BLaER1 treated with 17β-estradiol and CSF1 and Interleukin-3, amounts not matched to agents 10 nM and 100 nM (cell line): Measurements from ENCODE around the gene NELL1.

Source experiments
- H3K27ac ChIP-seq, 11 experiments: shearing (Covaris generic); formaldehyde crosslinking; 2 replicates each; pipeline ENCODE4 v1.8.1; 2022
- H3K27me3 ChIP-seq, 11 experiments: shearing (Covaris generic); formaldehyde crosslinking; 2 replicates each; pipeline ENCODE4 v1.8.1; 2022
- H3K36me3 ChIP-seq, 11 experiments: shearing (Covaris generic); formaldehyde crosslinking; 2 replicates each; pipeline ENCODE4 v1.8.1; 2022
- H3K4me1 ChIP-seq, 10 experiments: shearing (Covaris generic); formaldehyde crosslinking; 2 replicates each; pipeline ENCODE4 v1.8.1; 2022
- H3K4me2 ChIP-seq, 11 experiments: shearing (Covaris generic); formaldehyde crosslinking; 2 replicates each; pipeline ENCODE4 v1.8.1; 2022
- H3K4me3 ChIP-seq, 10 experiments: shearing (Covaris generic); formaldehyde crosslinking; 2 replicates each; pipeline ENCODE4 v1.8.1; 2022
- H3K9ac ChIP-seq, 11 experiments: shearing (Covaris generic); formaldehyde crosslinking; 2 replicates each; pipeline ENCODE4 v1.8.1; 2022
- H3K9me3 ChIP-seq, 11 experiments: shearing (Covaris generic); formaldehyde crosslinking; replicated peaks in 1 of 11; 2 replicates each; pipeline ENCODE4 v1.8.1; 2022
- H4K20me1 ChIP-seq, 11 experiments: shearing (Covaris generic); formaldehyde crosslinking; 2 replicates each; pipeline ENCODE4 v1.8.1; 2022
- Cebpa-rat ChIP-seq, 11 experiments: shearing (Covaris generic); IDR thresholded peaks; 2 replicates each; pipeline ENCODE4 v1.8.1; 2022

Gene NELL1

GRCh38 chr11:20966489-20966888 lies 297.1 kb downstream of the NELL1 start:
- no peak overlapping the region for H3K9ac ChIP-seq
- TF ChIP-seq Cebpa-rat (IDR thresholded peaks at IDR 0.05) = no peak
- H3K4me1 ChIP-seq = peaks cover 0 to 6% (median 0%) of the 10 kb centered on the region in 10 experiments; a peak in 1 of 20 replicates
- no peak overlapping the region for H3K27ac ChIP-seq
- H4K20me1 ChIP-seq = no peaks in the 10 kb centered on the region
- no peak overlapping the region for H3K4me2 ChIP-seq
- H3K4me3 ChIP-seq = no peak overlapping the region
- no peaks in the 10 kb centered on the region for H3K9me3 ChIP-seq
- H3K36me3 ChIP-seq = no peaks in the 10 kb centered on the region
- no peaks in the 10 kb centered on the region for H3K27me3 ChIP-seq

DNA sequence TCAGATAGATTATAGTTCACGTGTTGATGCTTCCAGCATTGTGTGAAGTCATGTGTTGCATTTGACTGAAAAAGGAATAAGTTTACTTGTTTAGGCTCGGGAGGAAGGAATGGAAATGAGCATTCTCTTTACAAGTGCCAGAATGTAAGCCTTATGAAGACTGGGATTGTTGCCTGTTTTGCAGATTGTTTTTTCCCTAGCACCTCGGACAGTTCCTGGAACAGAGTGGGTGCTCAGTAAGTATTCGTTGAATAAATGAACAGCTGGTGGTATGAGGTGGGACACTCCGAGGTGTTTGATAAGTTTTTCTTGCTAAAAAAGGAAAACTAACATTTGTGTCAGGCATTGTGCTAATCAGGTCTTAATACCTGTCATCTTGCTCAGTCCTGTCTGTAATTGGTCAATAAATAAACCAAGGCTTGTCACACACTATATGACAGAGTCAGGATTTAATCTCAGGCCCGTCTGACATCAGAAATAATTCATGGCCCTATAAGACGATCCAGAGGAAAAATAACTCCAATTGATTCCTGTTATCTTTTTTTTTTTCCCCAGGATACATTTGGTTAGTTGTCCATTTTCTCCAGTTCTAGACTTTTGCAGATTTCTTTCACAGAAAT lies 304.7 kb downstream of the NELL1 start:
- H3K4me1 ChIP-seq = no peaks in the 10 kb centered on the region

DNA sequence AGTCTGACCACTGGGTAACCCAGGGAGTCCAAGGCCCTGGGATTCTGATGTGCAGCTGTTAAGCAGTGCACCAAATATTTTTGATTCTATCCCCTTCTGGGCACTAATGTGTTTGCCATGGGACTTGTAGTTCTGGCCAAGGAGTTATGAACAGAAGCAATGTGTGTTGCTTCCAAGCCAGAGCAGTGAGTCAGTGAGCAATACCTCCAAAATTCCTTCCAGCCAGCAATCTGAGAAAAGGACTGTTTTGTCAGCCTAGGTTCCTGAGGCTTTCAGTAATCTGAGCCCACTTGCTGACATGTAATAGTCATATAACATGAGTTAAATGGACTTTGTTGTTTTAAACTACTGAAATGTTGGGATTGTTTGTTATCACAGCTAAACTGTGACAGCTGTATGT lies 311.4 kb downstream of the NELL1 start:
- Histone ChIP-seq H3K4me1 (no peaks in the 10 kb centered on the region), H3K9me3 (no peaks in the 10 kb centered on the region), H3K4me2 (no peak overlapping the region), H3K36me3 (no peaks in the 10 kb centered on the region), H3K27me3 (no peaks in the 10 kb centered on the region), H3K27ac (no peak overlapping the region), H3K9ac (no peak overlapping the region), H3K4me3 (no peak overlapping the region), H4K20me1 (no peaks in the 10 kb centered on the region)
- no peak for TF ChIP-seq Cebpa-rat (IDR thresholded peaks at IDR 0.05)

More for the DNA sequence above, 304.7 kb downstream of the NELL1 start:
- H3K4me3 ChIP-seq = no peak overlapping the region
- TF ChIP-seq Cebpa-rat (IDR thresholded peaks at IDR 0.05) = no peak
- no peaks in the 10 kb centered on the region for H3K9me3 ChIP-seq
- H3K9ac ChIP-seq = no peak overlapping the region
- no peaks in the 10 kb centered on the region for H3K36me3 ChIP-seq
- no peaks in the 10 kb centered on the region for H3K27me3 ChIP-seq
- H4K20me1 ChIP-seq = no peaks in the 10 kb centered on the region
- H3K4me2 ChIP-seq = no peak overlapping the region
- no peak overlapping the region for H3K27ac ChIP-seq

- Histone ChIP-seq H3K4me2 (no peak overlapping the region), H4K20me1 (no peaks in the 10 kb centered on the region), H3K9me3 (peaks cover 0 to 10% (median 0%) of the 10 kb centered on the region in 11 experiments; a peak in 2 of 22 replicates), H3K4me3 (no peak overlapping the region), H3K27me3 (no peaks in the 10 kb centered on the region), H3K4me1 (peaks cover 0 to 5% (median 0%) of the 10 kb centered on the region in 10 experiments; a peak in 1 of 20 replicates), H3K36me3 (no peaks in the 10 kb centered on the region), H3K27ac (no peak overlapping the region), H3K9ac (no peak overlapping the region)
- TF ChIP-seq Cebpa-rat (IDR thresholded peaks at IDR 0.05) = no peak
Observed at GRCh38 chr11:20990447-20990846, 321.1 kb downstream of the NELL1 start.

- no peak overlapping the region for H3K27ac ChIP-seq
- peaks cover 0 to 5% (median 0%) of the 10 kb centered on the region in 10 experiments; a peak in 1 of 20 replicates for H3K4me1 ChIP-seq
- no peaks in the 10 kb centered on the region for H4K20me1 ChIP-seq
- no peak overlapping the region for H3K9ac ChIP-seq
- H3K36me3 ChIP-seq = no peaks in the 10 kb centered on the region
- TF ChIP-seq Cebpa-rat (IDR thresholded peaks at IDR 0.05) = no peak
- no peaks in the 10 kb centered on the region for H3K27me3 ChIP-seq
- no peak overlapping the region for H3K4me3 ChIP-seq
- H3K9me3 ChIP-seq = peaks cover 0 to 10% (median 0%) of the 10 kb centered on the region in 11 experiments; a peak in 2 of 22 replicates
- no peak overlapping the region for H3K4me2 ChIP-seq
Observed at GRCh38 chr11:20991471-20991870, 322.1 kb downstream of the NELL1 start.

DNA sequence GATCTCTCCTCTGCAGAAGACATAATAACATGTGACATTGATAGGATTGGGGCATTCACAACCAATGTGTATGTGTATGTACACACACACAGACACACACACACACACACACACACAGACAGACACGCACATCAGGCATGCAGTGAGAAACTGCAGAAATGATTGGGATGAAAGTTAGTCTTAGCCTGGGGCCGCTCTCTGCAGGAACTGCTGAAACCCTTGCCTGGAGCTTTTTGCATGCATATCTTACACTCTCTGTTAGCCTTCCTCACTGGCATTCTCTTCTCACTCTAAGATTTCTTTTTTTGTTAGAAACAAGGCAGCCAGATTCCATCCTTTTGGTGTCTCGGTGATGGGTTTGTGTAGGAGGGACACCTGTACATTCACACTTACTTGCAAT lies 337.9 kb downstream of the NELL1 start:
- Histone ChIP-seq H3K9me3 (peaks cover 0 to 7% (median 4%) of the 10 kb centered on the region in 11 experiments; a peak in 5 of 22 replicates), H3K4me3 (no peak overlapping the region), H3K27ac (no peak overlapping the region), H4K20me1 (no peaks in the 10 kb centered on the region), H3K4me1 (no peaks in the 10 kb centered on the region), H3K36me3 (no peaks in the 10 kb centered on the region), H3K27me3 (no peaks in the 10 kb centered on the region), H3K4me2 (no peak overlapping the region), H3K9ac (no peak overlapping the region)
- no peak for TF ChIP-seq Cebpa-rat (IDR thresholded peaks at IDR 0.05)

- Histone ChIP-seq H3K36me3 (no peaks in the 10 kb centered on the region), H3K4me1 (no peaks in the 10 kb centered on the region), H3K9ac (no peak overlapping the region), H4K20me1 (no peaks in the 10 kb centered on the region), H3K27me3 (no peaks in the 10 kb centered on the region), H3K27ac (no peak overlapping the region), H3K4me2 (no peak overlapping the region), H3K4me3 (no peak overlapping the region), H3K9me3 (no peaks in the 10 kb centered on the region)
- no peak for TF ChIP-seq Cebpa-rat (IDR thresholded peaks at IDR 0.05)
Observed at GRCh38 chr11:21018248-21018647, 348.9 kb downstream of the NELL1 start.

DNA sequence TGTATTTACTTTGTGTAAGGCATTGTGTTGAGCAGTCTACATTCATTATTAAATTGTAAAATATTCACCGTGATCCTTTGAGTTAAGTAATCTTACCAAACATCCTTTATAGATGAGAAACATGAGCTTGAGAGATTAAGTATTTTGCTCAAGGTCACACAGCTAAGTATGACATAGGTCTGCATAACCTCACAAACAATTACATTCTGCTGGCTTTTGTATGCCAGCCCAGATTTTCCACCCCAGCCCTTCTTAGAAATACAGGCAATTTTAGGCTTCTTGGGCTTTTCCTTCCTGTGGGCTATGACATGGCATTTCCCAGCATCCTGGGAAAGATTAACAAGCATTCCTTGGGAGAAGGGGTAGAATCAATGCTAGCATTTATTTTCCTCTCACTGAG lies 357.3 kb downstream of the NELL1 start:
- Histone ChIP-seq H4K20me1 (no peaks in the 10 kb centered on the region), H3K36me3 (no peaks in the 10 kb centered on the region), H3K9ac (no peak overlapping the region), H3K4me2 (no peak overlapping the region), H3K9me3 (no peaks in the 10 kb centered on the region), H3K27ac (no peak overlapping the region), H3K27me3 (no peaks in the 10 kb centered on the region), H3K4me1 (no peaks in the 10 kb centered on the region), H3K4me3 (no peak overlapping the region)
- no peak for TF ChIP-seq Cebpa-rat (IDR thresholded peaks at IDR 0.05)

DNA sequence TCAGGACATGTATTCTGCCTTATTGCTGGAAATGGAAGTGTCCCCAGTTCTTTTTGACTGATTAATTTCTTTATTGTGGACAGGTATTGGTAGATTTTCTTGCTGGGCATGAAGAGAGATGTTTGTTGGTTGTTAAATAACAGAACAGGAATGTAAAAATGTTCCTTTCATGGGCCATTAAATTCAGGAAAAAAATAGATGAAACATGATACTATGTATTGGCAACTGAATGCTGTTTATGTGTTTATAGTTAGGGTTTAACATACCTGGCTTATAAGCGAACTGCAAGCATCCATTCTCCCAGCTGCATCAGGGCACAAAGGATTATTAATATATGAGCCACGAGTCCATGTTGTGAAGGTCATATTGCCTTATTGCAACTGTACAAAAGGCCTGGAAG lies 368.5 kb downstream of the NELL1 start:
- Histone ChIP-seq H3K4me2 (no peak overlapping the region), H3K27me3 (no peaks in the 10 kb centered on the region), H4K20me1 (no peaks in the 10 kb centered on the region), H3K36me3 (no peaks in the 10 kb centered on the region), H3K4me1 (no peaks in the 10 kb centered on the region), H3K4me3 (no peak overlapping the region), H3K9me3 (no peaks in the 10 kb centered on the region), H3K27ac (no peak overlapping the region), H3K9ac (no peak overlapping the region)
- no peak for TF ChIP-seq Cebpa-rat (IDR thresholded peaks at IDR 0.05)

DNA sequence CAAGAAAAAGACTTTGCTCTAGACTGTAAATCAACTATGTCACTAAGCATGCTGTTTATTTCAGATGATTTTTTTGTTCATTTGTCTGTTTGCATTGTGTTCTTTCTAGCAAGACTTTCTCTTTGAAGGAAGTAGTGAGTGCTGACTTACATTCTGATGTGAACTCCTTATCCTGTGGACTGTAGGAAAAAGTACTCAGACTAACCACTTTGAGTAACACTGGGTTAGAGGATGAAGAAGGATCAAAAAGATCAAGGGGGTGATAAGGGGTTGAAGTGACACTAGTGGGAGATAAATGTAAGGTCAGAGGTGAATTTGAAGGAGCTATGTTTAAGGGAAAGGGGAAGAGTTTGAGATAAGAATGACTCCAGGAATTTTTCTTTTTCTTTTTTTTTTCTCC lies 369.4 kb downstream of the NELL1 start:
- Histone ChIP-seq H3K27me3 (no peaks in the 10 kb centered on the region), H4K20me1 (no peaks in the 10 kb centered on the region), H3K4me2 (no peak overlapping the region), H3K36me3 (no peaks in the 10 kb centered on the region), H3K9me3 (no peaks in the 10 kb centered on the region), H3K27ac (no peak overlapping the region), H3K4me1 (no peaks in the 10 kb centered on the region), H3K9ac (no peak overlapping the region), H3K4me3 (no peak overlapping the region)
- no peak for TF ChIP-seq Cebpa-rat (IDR thresholded peaks at IDR 0.05)
